Liver (tissue), 9 donors: ENCODE results near the gene AP2A2. TPM values are rescaled to one million over a fixed set of nuclear protein-coding genes. Genes with fewer than 3 reads are reported as not detected.

Experiments
- DNase-seq: peaks from one replicate; pipeline ENCODE4 v3.0.0-alpha.2; 2017; ENCODE audit warnings: low spot score
- H3K27ac ChIP-seq, 2 donors: one replicate each; pipeline ENCODE4 v1.7.0; 2013; ENCODE audit warnings: inconsistent platforms in 2 of 2, low read length in 2 of 2, control low read depth in 1 of 2, low read depth in 1 of 2, mild to moderate bottlenecking in 1 of 2
- H3K27me3 ChIP-seq, 4 donors: one replicate each; pipeline versions ENCODE4 v1.6.1 to v1.7.0; 2013; ENCODE audit warnings: low read length in 3 of 4, inconsistent platforms in 1 of 4, mild to moderate bottlenecking in 1 of 4, moderate library complexity in 1 of 4; ENCODE audit not compliant: control insufficient read depth in 4 of 4, insufficient read depth in 4 of 4
- H3K36me3 ChIP-seq, 4 donors: one replicate each; pipeline versions ENCODE4 v1.6.1 to v1.7.0; 2013; ENCODE audit warnings: low read length in 3 of 4, mild to moderate bottlenecking in 3 of 4, low read depth in 1 of 4, moderate library complexity in 1 of 4; ENCODE audit not compliant: control insufficient read depth in 4 of 4, insufficient read depth in 3 of 4
- H3K4me1 ChIP-seq, 4 donors: one replicate each; pipeline versions ENCODE4 v1.6.1 to v1.7.0; 2013; ENCODE audit warnings: low read length in 3 of 4, mild to moderate bottlenecking in 3 of 4, moderate library complexity in 1 of 4; ENCODE audit not compliant: control insufficient read depth in 4 of 4, insufficient read depth in 4 of 4
- H3K4me3 ChIP-seq, 3 donors: one replicate each; pipeline versions ENCODE4 v1.6.1 to v1.7.0; 2013; ENCODE audit warnings: low read length in 3 of 3, control low read depth in 1 of 3, low read depth in 1 of 3, mild to moderate bottlenecking in 1 of 3
- H3K9ac ChIP-seq, 2 donors: one replicate each; pipeline ENCODE4 v1.7.0; 2013; ENCODE audit warnings: low read length in 2 of 2, mild to moderate bottlenecking in 2 of 2, moderate library complexity in 2 of 2, control low read depth in 1 of 2, low read depth in 1 of 2
- H3K9me3 ChIP-seq, 4 donors: one replicate each; pipeline versions ENCODE4 v1.6.1 to v1.7.0; 2013; ENCODE audit warnings: low read length in 3 of 4; ENCODE audit not compliant: control insufficient read depth in 4 of 4
- CTCF ChIP-seq: fragments of 150-350 bp; IDR thresholded peaks from 2 replicates; pipeline ENCODE4 v1.5.1; 2017; ENCODE audit warnings: improper control_type of control experiment, low read depth, low read length; ENCODE audit not compliant: missing input control
- EGR1 ChIP-seq, 2 donors: IDR thresholded peaks; 2 replicates each; pipeline ENCODE4 v1.6.1; 2016 to 2018; ENCODE audit warnings: antibody characterized with exemption in 2 of 2, low read depth in 2 of 2
- FOXA1 ChIP-seq: IDR thresholded peaks from 2 replicates; pipeline ENCODE4 v1.6.1; 2016; ENCODE audit warnings: antibody characterized with exemption
- FOXA2 ChIP-seq: IDR thresholded peaks from 2 replicates; pipeline ENCODE4 v1.6.1; 2016; ENCODE audit warnings: antibody characterized with exemption
- GABPA ChIP-seq, 2 donors: IDR thresholded peaks in 1 of 2; conservative IDR thresholded peaks in 1 of 2; 2 replicates each; pipeline ENCODE4 v1.6.1; 2016; ENCODE audit warnings: antibody characterized with exemption in 2 of 2, mild to moderate bottlenecking in 1 of 2, moderate library complexity in 1 of 2
- HNF4A ChIP-seq, 2 donors: conservative IDR thresholded peaks; 2 replicates each; pipeline ENCODE4 v1.6.1; 2016; ENCODE audit warnings: antibody characterized with exemption in 2 of 2, mild to moderate bottlenecking in 2 of 2
- HNF4G ChIP-seq: IDR thresholded peaks from 2 replicates; pipeline ENCODE4 v1.6.1; 2016; ENCODE audit warnings: antibody characterized with exemption
- JUND ChIP-seq, 2 donors: IDR thresholded peaks; 2 replicates each; pipeline ENCODE4 v1.6.1; 2016; ENCODE audit warnings: antibody characterized with exemption in 2 of 2
- MAX ChIP-seq: IDR thresholded peaks from 2 replicates; pipeline ENCODE4 v1.6.1; 2016; ENCODE audit warnings: antibody characterized with exemption
- NR2F2 ChIP-seq: IDR thresholded peaks from 2 replicates; pipeline ENCODE4 v1.6.1; 2016; ENCODE audit warnings: antibody characterized with exemption
- RAD21 ChIP-seq, 2 donors: IDR thresholded peaks; 2 replicates each; pipeline ENCODE4 v1.6.1; 2016; ENCODE audit warnings: antibody characterized with exemption in 2 of 2, mild to moderate bottlenecking in 2 of 2
- RXRA ChIP-seq, 2 donors: IDR thresholded peaks; 2 replicates each; pipeline ENCODE4 v1.6.1; 2017 to 2018; ENCODE audit warnings: antibody characterized with exemption in 2 of 2, mild to moderate bottlenecking in 1 of 2
- SP1 ChIP-seq: IDR thresholded peaks from 2 replicates; pipeline ENCODE4 v1.6.1; 2018; ENCODE audit warnings: antibody characterized with exemption, mild to moderate bottlenecking
- TAF1 ChIP-seq: conservative IDR thresholded peaks from 2 replicates; pipeline ENCODE4 v1.6.1; 2016; ENCODE audit warnings: antibody characterized with exemption, mild to moderate bottlenecking
- YY1 ChIP-seq: IDR thresholded peaks from 2 replicates; pipeline ENCODE4 v1.6.1; 2016; ENCODE audit warnings: antibody characterized with exemption, mild to moderate bottlenecking
- WGBS: extraction: QIAGEN DNeasy Blood & Tissue Kit; methylation state at CpG from one replicate; pipeline ENCODE4 v1.1.7; 2013; 5-methylcytosine and 5-hydroxymethylcytosine counted together
- polyA plus RNA-seq, 2 donors: library from polyadenylated mRNA; stranded (reverse) in 1 of 2; unstranded in 1 of 2; fragments of 200-250 nt in 1 of 2; fragments of >200 nt in 1 of 2; fragmentation: Nextera tagmentation in 1 of 2; extraction: Ambion mirVana in 1 of 2; gene quantifications; one replicate each; pipeline versions ENCODE4 v1.2.1 to v1.2.3, GENCODE V29; 2013 to 2015
- total RNA-seq, 2 donors: library from RNA; depleted of rRNA; stranded (reverse); fragments of >200 nt; gene quantifications; one replicate each; pipeline ENCODE4 v1.2.3, GENCODE V29; 2014
- TF ChIP-seq, protein P1 (sequence below): IDR thresholded peaks from 2 replicates; pipeline ENCODE4 v1.6.1; 2016; ENCODE audit warnings: antibody characterized with exemption
- TF ChIP-seq, protein P2 (sequence below): IDR thresholded peaks from 2 replicates; pipeline ENCODE4 v1.6.1; 2016; ENCODE audit warnings: antibody characterized with exemption, mild to moderate bottlenecking
- TF ChIP-seq, protein P3 (sequence below): IDR thresholded peaks from 2 replicates; pipeline ENCODE4 v1.6.1; 2016; ENCODE audit warnings: antibody characterized with exemption
- donor health status: healthy.
- donor health status: healthy.
- donor health status: healthy.
- donor health status: healthy.
- donor health status: healthy.

Gene AP2A2
- total and polyA plus RNA-seq, 4 donors: 20.5 to 39.7 (median 23.8) TPM

- no peak overlapping the region for H3K4me3 ChIP-seq
- no peaks in the 10 kb centered on the region for H3K9me3 ChIP-seq
- TF ChIP-seq NR2F2 (no peak), SP1 (no peak), RXRA (IDR thresholded peaks at IDR 0.05) (no peak), FOXA1 (no peak), HNF4A (conservative IDR thresholded peaks at IDR 0.05) (no peak), YY1 (no peak), FOXA2 (no peak), JUND (IDR thresholded peaks at IDR 0.05) (no peak)
- TF ChIP-seq, protein P1, sequence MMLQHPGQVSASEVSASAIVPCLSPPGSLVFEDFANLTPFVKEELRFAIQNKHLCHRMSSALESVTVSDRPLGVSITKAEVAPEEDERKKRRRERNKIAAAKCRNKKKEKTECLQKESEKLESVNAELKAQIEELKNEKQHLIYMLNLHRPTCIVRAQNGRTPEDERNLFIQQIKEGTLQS: no peak
- no peak overlapping the region for H3K9ac ChIP-seq
- 93% methylated on average over 35 of the region's 35 CpGs for WGBS
- no peaks in the 10 kb centered on the region for H3K27me3 ChIP-seq
- no peaks in the 10 kb centered on the region for H3K4me1 ChIP-seq
- no peak for DNase-seq
- peaks cover 13 to 69% (median 34%) of the 10 kb centered on the region in 4 donors for H3K36me3 ChIP-seq
- no peak overlapping the region for H3K27ac ChIP-seq
These were observed 85.1 kb downstream of the AP2A2 start for GRCh38 chr11:1010551-1011319.

DNA sequence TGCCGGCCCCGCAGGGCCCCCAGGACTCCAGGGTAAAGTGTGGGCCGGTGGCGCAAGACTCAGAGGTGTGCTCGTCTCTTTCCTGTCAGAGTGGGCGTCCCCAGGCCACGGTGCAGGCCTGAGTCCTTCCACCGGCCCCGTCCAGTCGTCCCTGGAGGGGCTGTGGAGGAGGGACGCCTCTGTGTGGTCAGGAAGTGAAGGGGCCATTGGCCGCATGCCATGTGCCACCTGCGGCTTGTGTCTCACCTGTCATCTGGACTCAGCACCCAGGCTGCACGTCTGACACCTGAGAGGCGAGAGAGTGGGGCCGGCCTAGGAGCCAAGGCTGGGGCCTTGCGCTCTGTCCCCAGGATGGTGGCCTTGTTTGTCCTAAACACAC, 85.6 kb downstream of the AP2A2 start:
- DNase-seq: no peak
- no peaks in the 10 kb centered on the region for H3K4me1 ChIP-seq
- WGBS: 90% methylated on average over 17 of the region's 17 CpGs
- H3K27ac ChIP-seq: no peak overlapping the region
- H3K36me3 ChIP-seq: peaks cover 13 to 64% (median 32%) of the 10 kb centered on the region in 4 donors
- TF ChIP-seq CTCF (no peak), JUND (IDR thresholded peaks at IDR 0.05) (no peak), SP1 (no peak), FOXA1 (no peak), HNF4G (no peak), YY1 (no peak), TAF1 (no peak), HNF4A (conservative IDR thresholded peaks at IDR 0.05) (no peak), MAX (no peak), GABPA (IDR thresholded peaks at IDR 0.05 in 1 of 2, conservative IDR thresholded peaks at IDR 0.05 in 1 of 2) (no peak), RXRA (IDR thresholded peaks at IDR 0.05) (no peak), EGR1 (IDR thresholded peaks at IDR 0.05; ENCODE audit: low read depth in 2 of 2) (no peak), RAD21 (IDR thresholded peaks at IDR 0.05) (no peak), NR2F2 (no peak), FOXA2 (no peak)
- TF ChIP-seq, protein P2, sequence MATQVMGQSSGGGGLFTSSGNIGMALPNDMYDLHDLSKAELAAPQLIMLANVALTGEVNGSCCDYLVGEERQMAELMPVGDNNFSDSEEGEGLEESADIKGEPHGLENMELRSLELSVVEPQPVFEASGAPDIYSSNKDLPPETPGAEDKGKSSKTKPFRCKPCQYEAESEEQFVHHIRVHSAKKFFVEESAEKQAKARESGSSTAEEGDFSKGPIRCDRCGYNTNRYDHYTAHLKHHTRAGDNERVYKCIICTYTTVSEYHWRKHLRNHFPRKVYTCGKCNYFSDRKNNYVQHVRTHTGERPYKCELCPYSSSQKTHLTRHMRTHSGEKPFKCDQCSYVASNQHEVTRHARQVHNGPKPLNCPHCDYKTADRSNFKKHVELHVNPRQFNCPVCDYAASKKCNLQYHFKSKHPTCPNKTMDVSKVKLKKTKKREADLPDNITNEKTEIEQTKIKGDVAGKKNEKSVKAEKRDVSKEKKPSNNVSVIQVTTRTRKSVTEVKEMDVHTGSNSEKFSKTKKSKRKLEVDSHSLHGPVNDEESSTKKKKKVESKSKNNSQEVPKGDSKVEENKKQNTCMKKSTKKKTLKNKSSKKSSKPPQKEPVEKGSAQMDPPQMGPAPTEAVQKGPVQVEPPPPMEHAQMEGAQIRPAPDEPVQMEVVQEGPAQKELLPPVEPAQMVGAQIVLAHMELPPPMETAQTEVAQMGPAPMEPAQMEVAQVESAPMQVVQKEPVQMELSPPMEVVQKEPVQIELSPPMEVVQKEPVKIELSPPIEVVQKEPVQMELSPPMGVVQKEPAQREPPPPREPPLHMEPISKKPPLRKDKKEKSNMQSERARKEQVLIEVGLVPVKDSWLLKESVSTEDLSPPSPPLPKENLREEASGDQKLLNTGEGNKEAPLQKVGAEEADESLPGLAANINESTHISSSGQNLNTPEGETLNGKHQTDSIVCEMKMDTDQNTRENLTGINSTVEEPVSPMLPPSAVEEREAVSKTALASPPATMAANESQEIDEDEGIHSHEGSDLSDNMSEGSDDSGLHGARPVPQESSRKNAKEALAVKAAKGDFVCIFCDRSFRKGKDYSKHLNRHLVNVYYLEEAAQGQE: no peak
- TF ChIP-seq, protein P3, sequence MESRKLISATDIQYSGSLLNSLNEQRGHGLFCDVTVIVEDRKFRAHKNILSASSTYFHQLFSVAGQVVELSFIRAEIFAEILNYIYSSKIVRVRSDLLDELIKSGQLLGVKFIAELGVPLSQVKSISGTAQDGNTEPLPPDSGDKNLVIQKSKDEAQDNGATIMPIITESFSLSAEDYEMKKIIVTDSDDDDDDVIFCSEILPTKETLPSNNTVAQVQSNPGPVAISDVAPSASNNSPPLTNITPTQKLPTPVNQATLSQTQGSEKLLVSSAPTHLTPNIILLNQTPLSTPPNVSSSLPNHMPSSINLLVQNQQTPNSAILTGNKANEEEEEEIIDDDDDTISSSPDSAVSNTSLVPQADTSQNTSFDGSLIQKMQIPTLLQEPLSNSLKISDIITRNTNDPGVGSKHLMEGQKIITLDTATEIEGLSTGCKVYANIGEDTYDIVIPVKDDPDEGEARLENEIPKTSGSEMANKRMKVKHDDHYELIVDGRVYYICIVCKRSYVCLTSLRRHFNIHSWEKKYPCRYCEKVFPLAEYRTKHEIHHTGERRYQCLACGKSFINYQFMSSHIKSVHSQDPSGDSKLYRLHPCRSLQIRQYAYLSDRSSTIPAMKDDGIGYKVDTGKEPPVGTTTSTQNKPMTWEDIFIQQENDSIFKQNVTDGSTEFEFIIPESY: no peak
- TF ChIP-seq, protein P1: no peak
- H3K9ac ChIP-seq: no peak overlapping the region
- no peak overlapping the region for H3K4me3 ChIP-seq
- no peaks in the 10 kb centered on the region for H3K27me3 ChIP-seq
- no peaks in the 10 kb centered on the region for H3K9me3 ChIP-seq
